Smooth muscle cell (in vitro differentiated cells): ENCODE measurements around the gene PRKCZ. TPM values are rescaled to one million over a fixed set of nuclear protein-coding genes. Genes with fewer than 3 reads are reported as not detected.
A peak's percentile ranks its signal among the peaks of the same experiment; 100 is the strongest.

Experiments
- DNase-seq: peaks from one replicate; lab custom pipeline; 2025; ENCODE audit not compliant: unreplicated experiment; lab: John Stamatoyannopoulos, UW
- H2AFZ ChIP-seq: fragments of 200-600 bp; sonication (generic); 2 replicates; pipeline ENCODE4 v1.6.0; 2016; ENCODE audit warnings: antibody characterized with exemption, low read depth, mild to moderate bottlenecking
- H3F3A ChIP-seq: fragments of 200-600 bp; sonication (generic); 2 replicates; pipeline ENCODE4 v1.6.0; 2017; ENCODE audit warnings: antibody characterized with exemption, low read depth
- H3K27ac ChIP-seq: fragments of 200-600 bp; sonication (generic); 2 replicates; pipeline ENCODE4 v1.5.1; 2016; ENCODE audit warnings: low read depth, mild to moderate bottlenecking
- H3K27me3 ChIP-seq: fragments of 200-600 bp; sonication (generic); 2 replicates; pipeline ENCODE4 v1.6.1; 2016; ENCODE audit warnings: low read depth, mild to moderate bottlenecking
- H3K36me3 ChIP-seq: fragments of 200-600 bp; sonication (generic); 2 replicates; pipeline ENCODE4 v1.5.1; 2016; ENCODE audit warnings: low read depth
- H3K4me1 ChIP-seq: fragments of 200-600 bp; sonication (generic); 2 replicates; pipeline ENCODE4 v1.5.1; 2016; ENCODE audit warnings: low read depth
- H3K4me2 ChIP-seq: fragments of 200-600 bp; sonication (generic); 2 replicates; pipeline ENCODE4 v1.6.0; 2016; ENCODE audit warnings: mild to moderate bottlenecking
- H3K4me3 ChIP-seq: fragments of 200-600 bp; sonication (generic); 2 replicates; pipeline ENCODE4 v1.5.1; 2016; ENCODE audit warnings: mild to moderate bottlenecking
- H3K79me2 ChIP-seq: fragments of 200-600 bp; sonication (generic); 2 replicates; pipeline ENCODE4 v1.6.0; 2016; ENCODE audit warnings: low read depth, mild to moderate bottlenecking
- H3K9ac ChIP-seq: fragments of 200-600 bp; sonication (generic); 2 replicates; pipeline ENCODE4 v1.6.0; 2016; ENCODE audit warnings: low read depth
- H3K9me3 ChIP-seq: fragments of 200-600 bp; sonication (generic); replicated peaks from 2 replicates; pipeline ENCODE4 v1.5.1; 2016; ENCODE audit warnings: low read depth
- H4K20me1 ChIP-seq: fragments of 200-600 bp; sonication (generic); 2 replicates; pipeline ENCODE4 v1.6.0; 2016; ENCODE audit warnings: low read depth
- WGBS: methylation state at CpG from one replicate; pipeline ENCODE4 v1.1.7; 2016; ENCODE audit warnings: low lambda C conversion rate; 5-methylcytosine and 5-hydroxymethylcytosine counted together
- polyA plus RNA-seq: library from polyadenylated mRNA; unstranded; fragments of >200 nt; fragmentation: Nextera tagmentation; extraction: Ambion mirVana; gene quantifications from 2 replicates; pipeline ENCODE4 v1.2.1, GENCODE V29; 2016
- total RNA-seq: library from RNA; depleted of rRNA; stranded (reverse); fragments of >200 nt; gene quantifications from 2 replicates; pipeline ENCODE4 v1.2.3, GENCODE V29; 2014
- TF ChIP-seq, protein P1 (sequence below): fragments of 200-600 bp; sonication (generic); IDR thresholded peaks from 2 replicates; pipeline ENCODE4 v1.5.1; 2017; ENCODE audit warnings: borderline replicate concordance, mild to moderate bottlenecking, antibody characterized with exemption; ENCODE audit not compliant: insufficient read depth, poor library complexity, severe bottlenecking

The PRKCZ gene
- total and polyA plus RNA-seq, 2 experiments from 2014 or later, result 5.8 to 10.3 TPM

DNA sequence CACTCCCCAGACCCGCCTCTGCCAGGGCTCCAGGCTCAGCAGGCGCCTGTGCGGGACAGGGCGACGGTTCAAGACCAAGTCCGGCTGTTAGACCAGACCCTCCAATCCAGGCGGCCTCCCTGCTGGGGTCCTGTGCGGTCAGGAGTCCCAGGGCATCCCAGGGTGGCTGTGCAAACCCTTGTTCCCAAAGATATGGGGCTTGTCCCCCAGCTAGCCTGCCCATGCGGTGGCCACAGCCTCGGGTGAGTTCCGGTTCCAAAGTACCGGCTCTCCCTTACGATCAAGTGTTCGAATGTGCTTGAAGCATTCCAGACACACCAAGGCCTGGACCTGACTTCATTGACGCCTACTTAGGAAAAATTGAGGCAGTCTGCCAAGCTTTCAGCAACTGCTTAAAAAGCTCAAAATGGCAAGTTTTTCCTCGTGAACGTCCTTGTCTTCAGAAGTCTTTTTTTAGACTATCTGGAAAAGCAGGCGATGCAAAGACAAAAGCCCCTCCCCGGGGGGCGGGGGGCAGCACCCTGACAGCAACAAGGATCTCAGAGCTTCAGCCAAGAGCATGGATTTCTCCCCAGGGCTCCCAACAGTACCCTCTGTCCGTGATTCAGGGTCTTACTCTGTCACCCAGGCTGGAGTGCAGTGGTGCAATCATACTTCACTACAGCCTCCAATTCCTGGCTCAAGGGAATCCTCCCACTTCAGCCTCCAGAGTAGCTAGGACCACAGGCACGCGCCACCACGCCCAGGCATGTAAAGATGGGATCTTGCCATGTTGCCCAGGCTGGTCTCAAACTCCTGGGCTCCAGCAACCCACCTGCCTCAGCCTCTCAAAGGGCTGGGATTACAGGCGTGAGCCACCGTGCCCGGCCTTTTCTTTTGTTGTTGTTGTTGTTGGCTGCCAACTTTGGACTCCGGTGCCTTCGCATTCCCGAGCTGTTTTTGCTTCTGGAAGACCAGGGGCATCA is 142.1 kb downstream of the PRKCZ start:
- TF ChIP-seq, protein P1, sequence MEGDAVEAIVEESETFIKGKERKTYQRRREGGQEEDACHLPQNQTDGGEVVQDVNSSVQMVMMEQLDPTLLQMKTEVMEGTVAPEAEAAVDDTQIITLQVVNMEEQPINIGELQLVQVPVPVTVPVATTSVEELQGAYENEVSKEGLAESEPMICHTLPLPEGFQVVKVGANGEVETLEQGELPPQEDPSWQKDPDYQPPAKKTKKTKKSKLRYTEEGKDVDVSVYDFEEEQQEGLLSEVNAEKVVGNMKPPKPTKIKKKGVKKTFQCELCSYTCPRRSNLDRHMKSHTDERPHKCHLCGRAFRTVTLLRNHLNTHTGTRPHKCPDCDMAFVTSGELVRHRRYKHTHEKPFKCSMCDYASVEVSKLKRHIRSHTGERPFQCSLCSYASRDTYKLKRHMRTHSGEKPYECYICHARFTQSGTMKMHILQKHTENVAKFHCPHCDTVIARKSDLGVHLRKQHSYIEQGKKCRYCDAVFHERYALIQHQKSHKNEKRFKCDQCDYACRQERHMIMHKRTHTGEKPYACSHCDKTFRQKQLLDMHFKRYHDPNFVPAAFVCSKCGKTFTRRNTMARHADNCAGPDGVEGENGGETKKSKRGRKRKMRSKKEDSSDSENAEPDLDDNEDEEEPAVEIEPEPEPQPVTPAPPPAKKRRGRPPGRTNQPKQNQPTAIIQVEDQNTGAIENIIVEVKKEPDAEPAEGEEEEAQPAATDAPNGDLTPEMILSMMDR, result no peak
- H3K4me3 ChIP-seq, result no peak overlapping the region
- no peak for DNase-seq
- peak overlapping the region; percentile 51 for H3K9ac ChIP-seq
- H3K79me2 ChIP-seq, result peaks cover 30% of the 10 kb centered on the region
- peak overlapping the region; percentile 88 for H3K27ac ChIP-seq
- no peaks in the 10 kb centered on the region for H3K36me3 ChIP-seq
- H3K27me3 ChIP-seq, result no peaks in the 10 kb centered on the region
- H3F3A ChIP-seq, result peaks cover 29% of the 10 kb centered on the region
- H3K4me1 ChIP-seq, result peaks cover 30% of the 10 kb centered on the region
- peak overlapping the region; percentile 99 for H3K4me2 ChIP-seq
- WGBS, result 69% methylated on average over 30 of the region's 30 CpGs
- H2AFZ ChIP-seq, result no peak overlapping the region
- H3K9me3 ChIP-seq, result no peaks in the 10 kb centered on the region
- no peaks in the 10 kb centered on the region for H4K20me1 ChIP-seq

DNA sequence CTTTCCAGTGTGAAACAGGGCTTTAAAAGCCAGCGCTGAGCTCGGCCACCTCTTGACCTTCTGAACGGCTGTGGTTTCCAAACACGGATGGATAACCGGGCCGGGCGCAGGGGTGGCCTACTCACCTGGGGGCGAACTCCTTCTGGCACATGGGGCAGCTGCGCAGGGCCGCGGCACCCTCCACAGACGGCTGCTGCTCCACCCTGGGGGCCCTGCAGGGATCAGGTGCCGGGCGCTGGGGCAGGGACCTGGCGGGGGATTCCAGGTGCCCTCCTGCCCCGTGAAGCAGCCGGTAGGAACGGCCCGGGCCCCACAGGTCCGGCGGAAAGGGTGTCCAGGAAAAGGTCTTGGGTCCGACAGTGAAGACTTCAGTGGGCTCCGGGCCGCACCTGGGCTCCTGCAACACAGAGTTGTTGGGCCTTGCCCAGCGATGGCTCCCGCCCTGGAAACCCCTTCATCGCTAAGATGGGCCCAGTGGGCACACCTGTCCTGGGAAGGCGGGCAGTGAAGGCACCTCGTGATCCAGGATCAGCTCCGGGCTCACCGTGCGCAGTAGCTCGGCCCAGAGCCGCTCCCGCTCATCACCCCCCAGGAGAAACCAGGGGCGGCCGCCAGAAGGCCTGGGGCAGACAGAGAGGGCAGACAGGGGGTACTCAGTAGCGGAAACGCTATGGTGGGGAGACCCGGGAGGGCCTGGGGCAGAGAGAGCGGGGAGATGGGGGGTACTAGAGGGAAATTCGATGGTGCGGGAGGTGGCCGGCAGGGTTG is 143.5 kb downstream of the PRKCZ start:
- TF ChIP-seq, protein P1, result no peak
- DNase-seq, result no peak
- peaks cover 30% of the 10 kb centered on the region for H3K4me1 ChIP-seq
- peak overlapping the region; percentile 89 for H3K4me3 ChIP-seq
- H3F3A ChIP-seq, result peaks cover 29% of the 10 kb centered on the region
- H2AFZ ChIP-seq, result no peak overlapping the region
- peak overlapping the region; percentile 88 for H3K27ac ChIP-seq
- 64% methylated on average over 44 of the region's 44 CpGs for WGBS
- peak overlapping the region; percentile 64 for H3K9ac ChIP-seq
- H3K27me3 ChIP-seq, result no peaks in the 10 kb centered on the region
- H3K79me2 ChIP-seq, result peaks cover 30% of the 10 kb centered on the region
- H4K20me1 ChIP-seq, result no peaks in the 10 kb centered on the region
- H3K36me3 ChIP-seq, result no peaks in the 10 kb centered on the region
- H3K4me2 ChIP-seq, result peak overlapping the region; percentile 99
- no peaks in the 10 kb centered on the region for H3K9me3 ChIP-seq

DNA sequence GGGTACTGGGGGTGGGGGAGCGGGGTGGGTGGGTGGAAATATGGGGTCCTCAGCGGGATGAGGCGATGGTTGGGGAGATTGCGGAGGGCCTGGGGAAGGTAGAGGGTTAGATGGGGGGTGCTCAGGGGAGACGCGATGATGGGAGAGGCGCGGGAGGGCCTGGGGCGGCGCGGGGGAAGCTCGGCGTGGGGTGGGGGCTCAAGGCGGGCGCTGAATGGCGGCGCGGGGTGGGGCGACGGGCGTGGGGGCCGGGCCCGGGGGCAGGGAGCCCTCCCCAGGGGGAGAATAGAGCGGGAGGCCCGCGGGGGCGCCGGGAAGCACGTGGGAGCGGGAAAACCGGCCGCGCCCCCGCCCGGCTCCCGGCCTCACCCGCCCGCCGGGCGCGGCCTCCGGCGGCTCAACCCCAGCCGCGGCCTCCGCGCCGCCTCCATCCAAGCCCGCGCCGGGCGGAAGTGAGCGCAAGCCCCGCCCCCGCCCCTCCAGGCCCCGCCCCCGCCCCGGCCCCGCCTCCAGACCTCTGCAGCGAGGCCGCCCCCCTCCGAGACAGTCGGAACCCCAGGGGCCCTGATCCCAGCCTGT is 144.2 kb downstream of the PRKCZ start, which contains the start of gene FAAP20:
TSS of gene FAAP20 (minus strand) at position 454 of the 579 bp plus-strand sequence. CDS start at position 431, 23 bp downstream.
- DNase-seq, result peak; percentile 94
- Histone ChIP-seq H3K9me3 (no peaks in the 10 kb centered on the region), H3K79me2 (peaks cover 30% of the 10 kb centered on the region), H3F3A (peaks cover 29% of the 10 kb centered on the region), H3K4me1 (peaks cover 30% of the 10 kb centered on the region), H3K27me3 (no peaks in the 10 kb centered on the region), H4K20me1 (no peaks in the 10 kb centered on the region), H3K36me3 (no peaks in the 10 kb centered on the region), H2AFZ (peak within 1 kb of the TSS; percentile 83), H3K4me2 (peak within 1 kb of the TSS; percentile 99), H3K9ac (peak within 1 kb of the TSS; percentile 73), H3K27ac (peak within 1 kb of the TSS; percentile 88), H3K4me3 (peak within 1 kb of the TSS; percentile 89)
- no CpG with 5 or more reads among the region's 63 CpGs for WGBS
- TF ChIP-seq, protein P1, result no peak
